Left lung (tissue), 10 donors: ENCODE measurements around the gene CFAP221. TPM values are rescaled to one million over a fixed set of nuclear protein-coding genes. Genes with fewer than 3 reads are reported as not detected.

Experiments used
- ATAC-seq: fragments of 200-7000 bp; cut with Tn5 transposase; one replicate; pipeline ENCODE4 v1.9.1; 2020; ENCODE audit warnings: moderate library complexity
- DNase-seq, 4 donors: peaks; one replicate each; pipeline ENCODE4 v3.0.0-alpha.2; 2013 to 2020
- H3K27ac ChIP-seq, 2 donors: fragments of 200-600 bp; sonication (generic) in 1 of 2; one replicate each; pipeline versions ENCODE4 v1.5.0 to v1.8.0; 2020 to 2021
- H3K27me3 ChIP-seq, 2 donors: fragments of 200-600 bp; sonication (generic) in 1 of 2; one replicate each; pipeline versions ENCODE4 v1.5.0 to v1.8.0; 2020 to 2021
- H3K36me3 ChIP-seq, 2 donors: fragments of 200-600 bp; sonication (generic) in 1 of 2; one replicate each; pipeline versions ENCODE4 v1.5.0 to v1.8.0; 2020 to 2021
- H3K4me1 ChIP-seq, 2 donors: fragments of 200-600 bp; one replicate each; pipeline ENCODE4 v1.8.0; 2021
- H3K4me3 ChIP-seq, 2 donors: fragments of 200-600 bp; sonication (generic) in 1 of 2; one replicate each; pipeline versions ENCODE4 v1.5.0 to v1.8.0; 2020 to 2021; ENCODE audit warnings: mild to moderate bottlenecking in 1 of 2
- H3K9me3 ChIP-seq, 2 donors: fragments of 200-600 bp; sonication (generic) in 1 of 2; one replicate each; pipeline versions ENCODE4 v1.5.0 to v1.8.0; 2020 to 2021
- CTCF ChIP-seq, 2 donors: fragments of 200-600 bp; sonication (generic) in 1 of 2; IDR thresholded peaks; one replicate each; pipeline versions ENCODE4 v1.5.0 to v1.8.0; 2021; ENCODE audit warnings: antibody characterized with exemption in 2 of 2
- intact Hi-C, 2 donors: fragments of 100-400 bp; cut with DNase I; formaldehyde crosslinking; loops; one replicate each; pipeline versions ENCODE4 v1.11.2 to v1.14.2; 2022
- polyA plus RNA-seq, 6 donors: library from polyadenylated mRNA; unstranded; fragments of 120-200 nt; gene quantifications; one replicate each; pipeline ENCODE4 v1.2.1, GENCODE V29; 2013; ENCODE audit not compliant: insufficient read length in 6 of 6
- total RNA-seq, 2 donors: library from RNA; stranded (reverse); fragmentation: NEBNext Ultra II Directional; extraction: Animal tissue kit (Norgen Biotek cat#: 25700); gene quantifications; one replicate each; pipeline ENCODE4 v1.2.1, GENCODE V29; 2021
- donor health status: DM: no; HTN: yes; CAD: no.
- donor health status: DM: no; HTN: no; CAD: no.

Gene CFAP221
- total and polyA plus RNA-seq, 8 donors, result 10.6 to 20.8 (median 16.7) TPM

GRCh38 chr2:119668546-119668945 lies 124.3 kb downstream of the CFAP221 start:
- Histone ChIP-seq H3K27me3 (no peaks in the 10 kb centered on the region), H3K36me3 (no peaks in the 10 kb centered on the region), H3K4me1 (no peaks in the 10 kb centered on the region), H3K4me3 (no peak overlapping the region), H3K27ac (no peak overlapping the region), H3K9me3 (no peaks in the 10 kb centered on the region)
- DNase-seq (no peak), ATAC-seq (no peak)
- no peak for TF ChIP-seq CTCF (IDR thresholded peaks at IDR 0.05)
- intact Hi-C loops, result no loop called here

GRCh38 chr2:119671016-119671415 lies 126.8 kb downstream of the CFAP221 start:
- no peak for TF ChIP-seq CTCF (IDR thresholded peaks at IDR 0.05)
- no peaks in the 10 kb centered on the region for H3K9me3 ChIP-seq
- no peaks in the 10 kb centered on the region for H3K4me1 ChIP-seq
- no peak for ATAC-seq
- no peaks in the 10 kb centered on the region for H3K36me3 ChIP-seq
- intact Hi-C loops, result no loop called here
- no peak for DNase-seq
- no peak overlapping the region for H3K27ac ChIP-seq
- H3K27me3 ChIP-seq, result no peaks in the 10 kb centered on the region
- H3K4me3 ChIP-seq, result no peak overlapping the region

GRCh38 chr2:119671752-119672151 lies 127.5 kb downstream of the CFAP221 start:
- Histone ChIP-seq H3K9me3 (no peaks in the 10 kb centered on the region), H3K27ac (no peak overlapping the region), H3K27me3 (no peaks in the 10 kb centered on the region), H3K4me3 (no peak overlapping the region), H3K36me3 (no peaks in the 10 kb centered on the region), H3K4me1 (no peaks in the 10 kb centered on the region)
- intact Hi-C loops, result no loop called here
- no peak for TF ChIP-seq CTCF (IDR thresholded peaks at IDR 0.05)
- DNase-seq (no peak), ATAC-seq (no peak)

- Histone ChIP-seq H3K9me3 (no peaks in the 10 kb centered on the region), H3K4me3 (no peak overlapping the region), H3K27me3 (no peaks in the 10 kb centered on the region), H3K36me3 (no peaks in the 10 kb centered on the region), H3K4me1 (no peaks in the 10 kb centered on the region), H3K27ac (no peak overlapping the region)
- no peak for ATAC-seq
- no peak for TF ChIP-seq CTCF (IDR thresholded peaks at IDR 0.05)
- no peak for DNase-seq
- intact Hi-C loops, result no loop called here
Measured at GRCh38 chr2:119672161-119672862, 128.1 kb downstream of the CFAP221 start.

GRCh38 chr2:119673796-119674195 lies 129.5 kb downstream of the CFAP221 start:
- H3K27me3 ChIP-seq, result no peaks in the 10 kb centered on the region
- H3K4me3 ChIP-seq, result no peak overlapping the region
- no peaks in the 10 kb centered on the region for H3K36me3 ChIP-seq
- ATAC-seq (no peak), DNase-seq (no peak)
- TF ChIP-seq CTCF (IDR thresholded peaks at IDR 0.05), result no peak
- intact Hi-C loops, result no loop called here
- no peak overlapping the region for H3K27ac ChIP-seq
- no peaks in the 10 kb centered on the region for H3K9me3 ChIP-seq
- H3K4me1 ChIP-seq, result no peaks in the 10 kb centered on the region
